H9 (cell line): ENCODE data around the gene PPARA. TPM values are rescaled to one million over a fixed set of nuclear protein-coding genes. Genes with fewer than 3 reads are reported as not detected.

Source experiments
- DNase-seq: peaks from one replicate; pipeline ENCODE4 v3.0.0-alpha.2; 2017
- H2AFZ ChIP-seq: one replicate; pipeline ENCODE4 v1.6.1; 2013; ENCODE audit warnings: mild to moderate bottlenecking, low read length, control low read depth, moderate library complexity
- H2AK5ac ChIP-seq: 2 replicates; pipeline ENCODE4 v1.6.1; 2013; ENCODE audit warnings: low read length, control low read depth, mixed read lengths; ENCODE audit not compliant: insufficient read length
- H2BK120ac ChIP-seq: one replicate; pipeline ENCODE4 v1.6.1; 2013; ENCODE audit warnings: low read depth, mild to moderate bottlenecking, low read length, control low read depth, inconsistent platforms; ENCODE audit not compliant: poor library complexity, severe bottlenecking
- H2BK12ac ChIP-seq: 2 replicates; pipeline ENCODE4 v1.6.1; 2013; ENCODE audit warnings: low read length, control low read depth, mixed read lengths, low read depth; ENCODE audit not compliant: insufficient read length
- H2BK15ac ChIP-seq: 2 replicates; pipeline ENCODE4 v1.6.1; 2013; ENCODE audit warnings: low read depth, low read length, control low read depth
- H2BK20ac ChIP-seq: one replicate; pipeline ENCODE4 v1.6.1; 2013; ENCODE audit warnings: low read depth, mild to moderate bottlenecking, low read length, control low read depth, inconsistent platforms; ENCODE audit not compliant: poor library complexity, severe bottlenecking
- H2BK5ac ChIP-seq: 2 replicates; pipeline ENCODE4 v1.6.1; 2013; ENCODE audit warnings: low read length, control low read depth, mixed read lengths; ENCODE audit not compliant: insufficient read length
- H3K14ac ChIP-seq: 2 replicates; pipeline ENCODE4 v1.6.1; 2013; ENCODE audit warnings: low read length, control low read depth; ENCODE audit not compliant: insufficient read depth
- H3K18ac ChIP-seq: 2 replicates; pipeline ENCODE4 v1.6.1; 2013; ENCODE audit warnings: low read depth, mild to moderate bottlenecking, mixed read lengths, low read length, control low read depth; ENCODE audit not compliant: insufficient read length
- H3K23ac ChIP-seq: 2 replicates; pipeline ENCODE4 v1.6.1; 2013; ENCODE audit warnings: low read length, control low read depth, mixed read lengths, low read depth; ENCODE audit not compliant: insufficient read length
- H3K23me2 ChIP-seq: 2 replicates; pipeline ENCODE4 v1.6.1; 2013; ENCODE audit warnings: low read depth, mild to moderate bottlenecking, mixed read lengths, low read length, control low read depth; ENCODE audit not compliant: insufficient read length, poor library complexity, severe bottlenecking
- H3K27ac ChIP-seq: 2 replicates; pipeline ENCODE4 v1.5.1; 2013; ENCODE audit warnings: low read length, control low read depth, mixed read lengths, low read depth; ENCODE audit not compliant: insufficient read length
- H3K27me3 ChIP-seq: 2 replicates; pipeline ENCODE4 v1.6.1; 2013; ENCODE audit warnings: low read length, control low read depth, inconsistent platforms; ENCODE audit not compliant: insufficient read depth
- H3K4ac ChIP-seq: 2 replicates; pipeline ENCODE4 v1.6.1; 2013; ENCODE audit warnings: low read depth, mild to moderate bottlenecking, control low read depth, inconsistent platforms, low read length, moderate library complexity
- H3K4me1 ChIP-seq: 2 replicates; pipeline ENCODE4 v1.6.1; 2013; ENCODE audit warnings: low read length, control low read depth, inconsistent platforms; ENCODE audit not compliant: insufficient read depth
- H3K4me2 ChIP-seq: 2 replicates; pipeline ENCODE4 v1.6.1; 2013; ENCODE audit warnings: low read length, control low read depth, mixed read lengths; ENCODE audit not compliant: insufficient read length, insufficient read depth
- H3K56ac ChIP-seq: 2 replicates; pipeline ENCODE4 v1.6.1; 2013; ENCODE audit warnings: low read depth, mild to moderate bottlenecking, mixed read lengths, low read length, control low read depth; ENCODE audit not compliant: insufficient read length
- H3K79me1 ChIP-seq: 2 replicates; pipeline ENCODE4 v1.6.1; 2013; ENCODE audit warnings: low read depth, mild to moderate bottlenecking, moderate library complexity, low read length, control low read depth, inconsistent platforms; ENCODE audit not compliant: insufficient read depth, poor library complexity, severe bottlenecking
- H3K79me2 ChIP-seq: 2 replicates; pipeline ENCODE4 v1.6.1; 2013; ENCODE audit warnings: low read length, control low read depth, inconsistent platforms; ENCODE audit not compliant: insufficient read depth
- H3K9ac ChIP-seq: 2 replicates; pipeline ENCODE4 v1.6.1; 2013; ENCODE audit warnings: low read length, control low read depth, mixed read lengths; ENCODE audit not compliant: insufficient read length; ENCODE audit errors: extremely low read depth
- H3K9me3 ChIP-seq: one replicate; pipeline ENCODE4 v1.6.1; 2013; ENCODE audit warnings: low read depth, low read length, inconsistent platforms; ENCODE audit not compliant: control insufficient read depth
- H3T11ph ChIP-seq: one replicate; pipeline ENCODE4 v1.6.1; 2013; ENCODE audit warnings: mild to moderate bottlenecking, low read length, control low read depth, inconsistent platforms
- H4K20me1 ChIP-seq: one replicate; pipeline ENCODE4 v1.6.1; 2013; ENCODE audit not compliant: control insufficient read depth, insufficient read length, insufficient read depth
- H4K5ac ChIP-seq: 2 replicates; pipeline ENCODE4 v1.6.1; 2013; ENCODE audit warnings: low read depth, mild to moderate bottlenecking, mixed read lengths, low read length, control low read depth; ENCODE audit not compliant: insufficient read length
- H4K8ac ChIP-seq: replicated peaks from 2 replicates; pipeline ENCODE4 v1.6.1; 2013; ENCODE audit warnings: low read length, control low read depth, mixed read lengths, low read depth; ENCODE audit not compliant: insufficient read length
- H4K91ac ChIP-seq: 2 replicates; pipeline ENCODE4 v1.6.1; 2013; ENCODE audit warnings: low read depth, mild to moderate bottlenecking, moderate library complexity, mixed read lengths, low read length, control low read depth; ENCODE audit not compliant: insufficient read length
- H3K27ac Mint-ChIP-seq, 3 experiments: 2 replicates in 2 of 3; 3 replicates in 1 of 3; pipeline ENCODE4 v1.8.0; 2020 to 2021; ENCODE audit warnings: mixed read lengths in 3 of 3, mild to moderate bottlenecking in 1 of 3, moderate library complexity in 1 of 3
- H3K27me3 Mint-ChIP-seq: 2 replicates; pipeline ENCODE4 v1.8.0; 2021; ENCODE audit warnings: low read depth, mild to moderate bottlenecking, moderate library complexity, mixed read lengths
- H3K36me3 Mint-ChIP-seq, 3 experiments: 2 replicates in 2 of 3; 3 replicates in 1 of 3; pipeline ENCODE4 v1.8.0; 2020 to 2021; ENCODE audit warnings: low read depth in 3 of 3, mixed read lengths in 3 of 3; ENCODE audit not compliant: insufficient read depth in 1 of 3
- H3K4me1 Mint-ChIP-seq, 2 experiments: 2 replicates each; pipeline ENCODE4 v1.8.0; 2020; ENCODE audit warnings: mixed read lengths in 2 of 2
- H3K4me3 Mint-ChIP-seq, 2 experiments: 2 replicates in 1 of 2; 3 replicates in 1 of 2; pipeline ENCODE4 v1.8.0; 2020 to 2021; ENCODE audit warnings: mild to moderate bottlenecking in 2 of 2, mixed read lengths in 2 of 2, moderate library complexity in 1 of 2
- H3K9me3 Mint-ChIP-seq, 2 experiments: 2 replicates in 1 of 2; 3 replicates in 1 of 2; pipeline ENCODE4 v1.8.0; 2020; ENCODE audit warnings: mild to moderate bottlenecking in 2 of 2, mixed read lengths in 2 of 2, moderate library complexity in 1 of 2
- CTCF ChIP-seq: fragments of 200-600 bp; sonication (generic); conservative IDR thresholded peaks from 3 replicates; pipeline ENCODE4 v1.8.0; 2021; ENCODE audit warnings: antibody characterized with exemption, mild to moderate bottlenecking
- WGBS: extraction: QIAGEN DNeasy Blood & Tissue Kit; methylation state at CpG from one replicate; pipeline ENCODE4 v1.1.7; 2013; ENCODE audit warnings: missing lambda C conversion rate, low lambda C conversion rate, mixed read lengths; ENCODE audit not compliant: insufficient read length; ENCODE audit errors: extremely low coverage; 5-methylcytosine and 5-hydroxymethylcytosine counted together
- total RNA-seq: library from RNA; stranded (reverse); gene quantifications from 2 replicates; pipeline ENCODE4 v1.2.1, GENCODE V29; 2021

The PPARA gene
- total RNA-seq, 1 experiment from 2014 or later: 7.3 TPM

GRCh38 chr22:46143491-46144147 is 6.7 kb upstream of the PPARA start:
- no peaks in the 10 kb centered on the region for H3K23me2 ChIP-seq
- no peak overlapping the region for H3K4me3 Mint-ChIP-seq
- H3K18ac ChIP-seq: no peak overlapping the region
- no peak overlapping the region for H4K5ac ChIP-seq
- H2AK5ac ChIP-seq: no peak overlapping the region
- H3K79me1 ChIP-seq: no peaks in the 10 kb centered on the region
- no peak overlapping the region for H3K27ac ChIP-seq
- H2BK15ac ChIP-seq: no peak overlapping the region
- no peaks in the 10 kb centered on the region for H3K36me3 Mint-ChIP-seq
- no peak overlapping the region for H2AFZ ChIP-seq
- H3K4me1 ChIP-seq: no peaks in the 10 kb centered on the region
- no peak overlapping the region for H3K9ac ChIP-seq
- H4K20me1 ChIP-seq: no peaks in the 10 kb centered on the region
- no peak overlapping the region for H3K27ac Mint-ChIP-seq
- no peak overlapping the region for H3K4ac ChIP-seq
- H4K8ac ChIP-seq: no peak overlapping the region
- no peak for DNase-seq
- no peaks in the 10 kb centered on the region; a peak in 1 of 5 replicates for H3K9me3 Mint-ChIP-seq
- H3T11ph ChIP-seq: no peak overlapping the region
- no peak overlapping the region for H2BK120ac ChIP-seq
- H2BK5ac ChIP-seq: no peak overlapping the region
- no peak for TF ChIP-seq CTCF
- H3K56ac ChIP-seq: no peak overlapping the region
- WGBS: no CpG with 5 or more reads among the region's 8 CpGs
- H3K9me3 ChIP-seq: no peaks in the 10 kb centered on the region
- H3K4me1 Mint-ChIP-seq: peaks cover 7% of the 10 kb centered on the region in 2 experiments
- H3K23ac ChIP-seq: no peak overlapping the region
- peaks cover 39% of the 10 kb centered on the region for H3K27me3 Mint-ChIP-seq
- no peak overlapping the region for H2BK20ac ChIP-seq
- H3K14ac ChIP-seq: no peak overlapping the region
- no peak overlapping the region for H3K4me2 ChIP-seq
- no peak overlapping the region for H2BK12ac ChIP-seq
- H3K79me2 ChIP-seq: no peaks in the 10 kb centered on the region
- H3K27me3 ChIP-seq: peaks cover 5% of the 10 kb centered on the region; the same call in 1 of the 2 replicates
- no peak overlapping the region for H4K91ac ChIP-seq
